Bronchial smooth muscle cell (primary cell): ENCODE results near the gene EIF3K. TPM values are rescaled to one million over a fixed set of nuclear protein-coding genes. Genes with fewer than 3 reads are reported as not detected.

Experiments
- total RNA-seq: library from RNA; depleted of rRNA; stranded (reverse); fragments of >200 nt; gene quantifications from 2 replicates; pipeline ENCODE4 v1.2.1, GENCODE V29; 2014

EIF3K gene, protein sequence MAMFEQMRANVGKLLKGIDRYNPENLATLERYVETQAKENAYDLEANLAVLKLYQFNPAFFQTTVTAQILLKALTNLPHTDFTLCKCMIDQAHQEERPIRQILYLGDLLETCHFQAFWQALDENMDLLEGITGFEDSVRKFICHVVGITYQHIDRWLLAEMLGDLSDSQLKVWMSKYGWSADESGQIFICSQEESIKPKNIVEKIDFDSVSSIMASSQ
- total RNA-seq: 254 and 388 TPM in 2 replicates

GRCh38 chr19:38618590-38619360, at the start of gene EIF3K:
TSS of gene EIF3K (plus strand) at chr19:38619188. CDS start at chr19:38619269, 81 bp downstream.

GRCh38 chr19:38617764-38618589, 1.0 kb upstream of the EIF3K start, which contains the start of gene MAP4K1:
TSS of gene MAP4K1 (minus strand) at chr19:38617953. CDS start at chr19:38617895, 58 bp downstream.

GRCh38 chr19:38647368-38647965, 28.5 kb downstream of the EIF3K start, which contains the start of gene ACTN4:
TSS of gene ACTN4 (plus strand) at chr19:38647649. CDS start at chr19:38647746, 97 bp downstream.

Other genes starting within 250 kb of the EIF3K start
- gene PSMD8, start 244.6 kb upstream of the EIF3K start, total RNA-seq: 182 and 195 TPM in 2 replicates
- gene GGN, start 231.2 kb upstream of the EIF3K start, total RNA-seq: 0.32 and 0.34 TPM in 2 replicates
- gene SPRED3, start 230.5 kb upstream of the EIF3K start, total RNA-seq: 0.69 and 2.0 TPM in 2 replicates
- gene FAM98C, start 216.1 kb upstream of the EIF3K start, total RNA-seq: 8.2 and 9.6 TPM in 2 replicates
- 0.34 TPM in 1 of 2 replicates, not detected in the other for gene RASGRP4, start 193.0 kb upstream of the EIF3K start, total RNA-seq
- under 0.01 TPM in 2 replicates for gene RYR1, start 185.5 kb upstream of the EIF3K start, total RNA-seq
- gene MAP4K1, start 1.2 kb upstream of the EIF3K start, total RNA-seq: 0.32 TPM in 1 of 2 replicates, not detected in the other
- gene ACTN4, start 28.5 kb downstream of the EIF3K start, total RNA-seq: 195 and 200 TPM in 2 replicates
- 0.16 and 0.26 TPM in 2 replicates for gene CAPN12, start 125.3 kb downstream of the EIF3K start, total RNA-seq
- not detected in 2 replicates for gene LGALS7, start 154.3 kb downstream of the EIF3K start, total RNA-seq
- 0.95 and 1.9 TPM in 2 replicates for gene LGALS7B, start 170.0 kb downstream of the EIF3K start, total RNA-seq
- gene LGALS4, start 193.8 kb downstream of the EIF3K start, total RNA-seq: 0.09 TPM in 1 of 2 replicates, not detected in the other
- gene ECH1, start 212.6 kb downstream of the EIF3K start, total RNA-seq: 17.5 and 37.0 TPM in 2 replicates
- gene HNRNPL, start 230.8 kb downstream of the EIF3K start, total RNA-seq: 117 and 176 TPM in 2 replicates